ENCODE data around the gene ZNF805.
"Not testable (repeated sequence)": the region's sequence is repeated elsewhere in the genome, so short reads cannot be mapped to it uniquely, and the experiment has no call there.

ZNF805 gene

DNA sequence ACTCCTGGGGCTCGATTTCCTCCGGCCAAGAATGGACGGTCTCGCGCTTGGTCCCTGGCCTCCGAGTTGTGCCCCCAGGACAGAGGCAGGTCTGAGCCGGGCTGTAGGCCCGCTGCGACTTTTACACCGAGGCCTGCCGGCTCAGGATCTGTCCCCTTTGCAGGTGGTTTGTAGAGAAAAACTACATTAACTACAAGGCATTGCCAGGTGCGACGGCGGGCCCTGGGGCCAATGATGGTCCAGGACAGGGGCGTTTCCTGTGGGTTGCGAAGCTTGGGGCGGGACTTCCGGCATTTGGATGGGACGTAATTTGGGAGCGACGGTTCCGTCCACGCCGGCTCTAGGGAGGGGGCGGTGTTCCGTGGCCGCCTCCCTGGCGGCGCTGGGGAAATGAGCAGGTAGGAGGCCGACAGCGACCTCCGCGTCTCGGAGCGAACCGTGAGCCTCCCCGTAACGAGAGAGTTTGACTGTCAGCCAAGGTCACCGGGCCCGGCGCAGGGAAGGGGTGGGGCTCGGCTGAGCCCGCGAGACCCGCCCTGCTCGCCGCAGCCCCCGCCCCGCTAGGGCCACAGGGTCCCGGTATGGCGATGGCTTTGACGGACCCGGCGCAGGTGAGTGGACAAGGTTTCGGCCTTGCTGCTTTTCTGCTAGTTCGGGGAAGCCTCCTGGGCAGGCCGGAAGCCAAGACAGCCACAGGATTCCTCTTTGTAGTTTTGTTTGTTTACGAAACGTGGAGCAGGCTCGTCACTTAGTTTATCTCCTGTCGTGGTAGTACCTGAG lies at the start of gene ZNF805:
Gene ZNF805, plus strand, starts transcription at position 322 of the 780 bp plus-strand sequence. Its CDS starts 260 bp downstream, at position 582.
- DNase-seq (ENCODE audit: low read depth): peak; percentile 80

DNA sequence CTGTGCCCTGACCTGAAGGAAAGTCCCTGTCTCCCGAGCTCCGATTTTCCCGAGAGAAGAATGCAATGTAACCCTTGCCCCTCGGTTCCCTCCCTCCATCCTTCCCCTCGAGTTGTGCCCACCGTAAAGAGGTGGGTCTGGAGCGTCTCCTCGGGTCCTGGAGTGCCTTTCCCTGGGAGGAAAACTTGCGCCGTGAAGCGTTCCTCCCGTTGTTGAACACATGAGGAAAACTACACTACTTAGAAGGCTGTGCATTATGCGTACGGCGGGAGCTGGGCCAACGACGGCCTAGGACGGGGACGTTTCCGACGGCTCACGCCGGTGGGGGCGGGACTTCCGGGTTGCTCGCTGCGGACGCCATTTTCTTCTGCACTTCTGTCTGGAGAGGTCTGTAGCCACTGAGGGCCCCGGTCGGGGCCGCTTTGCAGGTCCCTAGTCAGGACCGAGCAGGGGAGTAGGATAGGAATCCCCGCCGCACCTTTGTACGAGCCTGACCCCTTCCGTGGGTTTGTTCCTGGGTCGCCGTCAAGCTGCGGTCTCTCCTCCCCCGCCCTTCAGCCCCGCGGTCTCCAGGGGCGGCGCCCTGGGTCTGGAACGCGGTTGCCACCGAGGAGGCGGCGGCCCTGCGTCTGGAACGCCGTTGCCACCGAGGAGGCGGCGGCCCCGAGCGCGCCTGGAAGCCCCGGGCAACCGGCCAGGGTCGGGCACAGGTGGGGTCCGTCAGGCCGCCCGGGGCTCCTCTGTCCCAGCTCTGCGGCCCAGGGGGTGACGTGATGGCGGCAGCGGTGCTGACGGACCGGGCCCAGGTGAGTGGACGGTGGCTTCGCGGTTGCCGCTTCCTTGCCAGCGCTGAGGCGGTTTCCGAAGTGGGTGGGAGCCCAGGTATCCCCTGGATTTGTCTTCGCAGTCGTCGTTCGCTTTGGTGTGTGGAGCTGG lies 49.0 kb upstream of the ZNF805 start, which contains the start of gene ZNF264:
Gene ZNF264, plus strand, starts transcription at position 360 of the 936 bp plus-strand sequence. Its CDS starts 414 bp downstream, at position 774.
- DNase-seq (ENCODE audit: low read depth): peak; percentile 71

DNA sequence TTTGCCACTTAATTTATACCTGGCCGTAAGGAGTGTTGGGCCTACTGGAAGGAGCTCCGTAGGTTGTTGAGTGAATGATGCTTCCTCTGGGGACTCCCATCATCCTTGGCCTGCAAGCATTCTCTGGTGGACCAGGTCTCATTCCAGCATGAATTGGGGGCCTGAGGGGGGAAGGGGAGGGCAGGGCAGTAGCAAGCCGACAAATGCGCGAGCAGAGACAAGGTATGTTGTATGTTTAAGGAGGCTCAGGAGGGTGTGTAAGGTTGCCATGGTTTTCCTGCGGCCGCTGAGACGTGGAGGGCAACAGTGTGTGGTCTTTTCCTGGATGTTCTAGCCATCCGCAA lies 48.4 kb upstream of the ZNF805 start:
- no peak for DNase-seq (ENCODE audit: low read depth)

DNA sequence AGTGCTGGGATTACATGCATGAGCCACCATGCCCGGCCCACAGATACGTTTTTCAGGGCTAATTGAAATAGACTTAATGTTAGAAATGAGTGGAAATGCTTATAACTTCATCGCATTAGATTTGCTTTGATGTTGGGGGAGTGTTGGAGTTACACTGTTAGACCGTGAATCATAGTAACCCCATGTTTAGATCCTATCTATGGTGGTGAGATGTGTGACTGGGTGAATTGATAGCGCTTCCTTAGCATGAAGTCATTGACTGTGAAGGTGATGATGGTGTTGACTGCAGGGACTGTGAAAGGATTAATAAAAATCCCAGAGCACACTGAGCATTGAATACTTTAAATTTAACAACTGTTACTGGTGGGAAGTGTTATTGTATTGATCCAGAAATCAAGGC lies 47.4 kb upstream of the ZNF805 start:
- DNase-seq (ENCODE audit: low read depth): no peak

DNA sequence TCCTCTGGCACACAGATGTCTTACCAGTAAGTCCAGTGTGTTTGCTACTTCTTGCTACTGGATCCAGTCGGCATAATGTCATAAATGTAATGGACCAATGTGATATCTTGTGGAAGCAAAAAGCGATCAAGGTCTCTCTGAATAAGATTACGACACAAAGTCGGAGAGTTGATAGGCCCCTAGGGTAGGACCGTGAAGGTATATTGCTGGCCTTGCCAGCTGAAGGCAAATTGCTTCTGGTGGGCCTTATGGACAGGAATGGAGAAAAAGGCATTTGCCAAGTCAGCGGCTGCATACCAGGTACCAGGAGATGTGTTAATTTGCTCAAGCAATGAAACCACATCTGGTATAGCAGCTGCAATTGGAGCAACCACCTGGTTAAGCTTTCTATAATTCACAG lies 42.6 kb upstream of the ZNF805 start:
- not testable (repeated sequence) for DNase-seq (ENCODE audit: low read depth)

DNA sequence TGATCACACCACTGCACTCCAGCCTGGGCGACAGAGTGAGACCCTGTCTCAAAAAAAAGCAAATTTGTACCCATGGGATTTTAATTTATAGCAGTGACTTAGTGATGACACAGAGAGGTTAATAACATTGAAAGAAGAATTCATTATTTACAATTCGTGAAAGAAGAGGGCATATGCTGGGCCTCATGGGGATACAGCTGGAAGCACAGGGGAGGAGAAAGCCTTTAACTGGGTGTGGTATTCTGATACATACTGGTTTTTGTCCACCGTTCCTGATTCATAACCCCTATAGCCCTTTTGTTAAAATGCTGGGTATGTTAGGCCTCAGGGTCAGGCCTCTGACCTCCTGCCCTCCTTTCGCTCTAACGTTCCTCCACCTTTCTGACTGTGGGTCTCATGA lies 38.3 kb upstream of the ZNF805 start:
- no peak for DNase-seq (ENCODE audit: low read depth)

DNA sequence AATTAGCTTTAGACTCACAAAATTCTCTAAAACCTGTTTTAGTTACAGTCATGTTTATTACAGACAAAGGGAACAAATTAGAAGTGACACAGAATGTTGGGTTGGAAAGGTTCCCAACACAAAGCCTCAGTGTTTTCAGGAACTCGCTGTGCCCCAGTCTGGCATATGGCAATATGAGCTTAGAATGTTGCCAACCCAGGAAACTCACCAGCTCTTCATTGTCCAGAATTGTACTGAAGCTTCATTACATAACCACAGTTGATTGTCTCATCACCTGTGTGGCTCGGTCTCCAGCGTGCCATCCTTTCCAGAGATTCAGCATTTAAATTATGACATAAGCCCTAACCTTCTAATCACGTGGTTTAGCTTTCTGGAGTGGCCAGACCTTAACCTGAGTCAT lies 30.1 kb upstream of the ZNF805 start:
- no peak for DNase-seq (ENCODE audit: low read depth)

DNA sequence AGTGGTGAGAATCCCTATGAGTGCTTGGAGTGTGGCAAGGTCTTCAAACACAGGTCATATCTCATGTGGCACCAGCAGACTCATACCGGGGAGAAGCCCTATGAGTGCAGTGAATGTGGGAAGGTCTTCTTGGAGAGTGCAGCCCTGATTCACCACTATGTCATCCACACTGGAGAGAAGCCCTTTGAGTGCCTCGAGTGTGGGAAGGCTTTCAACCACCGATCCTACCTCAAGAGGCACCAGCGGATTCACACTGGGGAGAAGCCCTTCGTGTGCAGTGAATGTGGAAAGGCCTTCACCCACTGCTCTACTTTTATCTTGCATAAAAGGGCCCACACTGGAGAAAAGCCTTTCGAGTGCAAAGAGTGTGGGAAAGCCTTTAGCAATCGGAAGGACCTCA lies 28.3 kb upstream of the ZNF805 start:
- DNase-seq (ENCODE audit: low read depth): no peak

DNA sequence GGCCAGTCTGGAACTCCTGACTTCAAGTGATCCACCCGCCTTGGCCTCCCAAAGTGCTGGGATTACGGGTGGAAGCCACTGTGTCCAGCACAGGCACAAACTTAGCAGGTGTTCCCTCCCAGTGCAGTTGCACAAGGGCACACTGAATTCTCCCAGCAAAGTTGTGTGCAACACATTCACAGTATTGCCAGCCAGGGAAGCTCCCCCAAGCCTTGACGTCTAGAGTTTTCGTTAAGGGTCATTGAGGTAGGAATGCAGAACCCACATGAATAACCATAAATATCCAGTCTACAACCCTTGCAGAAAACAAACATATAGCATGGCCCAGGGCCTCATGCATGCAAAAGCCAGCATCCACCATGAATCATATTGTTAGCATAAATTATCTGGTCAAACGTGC lies 12.9 kb upstream of the ZNF805 start:
- no peak for DNase-seq (ENCODE audit: low read depth)

DNA sequence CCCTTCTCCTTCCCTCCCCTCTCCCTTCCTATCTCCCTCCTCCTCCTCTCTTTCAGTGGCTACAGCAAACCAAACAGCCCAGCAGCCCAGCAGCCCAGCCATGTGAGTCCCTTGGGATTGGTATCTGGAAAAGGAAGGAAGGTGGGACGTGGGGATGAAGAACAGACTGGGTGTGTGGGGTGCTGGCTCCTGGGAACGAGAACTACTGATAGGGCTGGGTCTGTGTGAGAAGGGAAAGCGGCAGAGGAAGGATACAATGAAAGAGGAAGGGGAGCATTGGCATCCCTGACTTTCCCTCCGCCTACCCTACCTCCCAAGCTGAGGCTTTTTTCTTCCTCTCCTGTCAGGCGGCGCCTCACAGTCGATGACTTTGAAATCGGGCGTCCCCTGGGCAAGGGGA lies 8.7 kb upstream of the ZNF805 start:
- DNase-seq (ENCODE audit: low read depth): no peak

DNA sequence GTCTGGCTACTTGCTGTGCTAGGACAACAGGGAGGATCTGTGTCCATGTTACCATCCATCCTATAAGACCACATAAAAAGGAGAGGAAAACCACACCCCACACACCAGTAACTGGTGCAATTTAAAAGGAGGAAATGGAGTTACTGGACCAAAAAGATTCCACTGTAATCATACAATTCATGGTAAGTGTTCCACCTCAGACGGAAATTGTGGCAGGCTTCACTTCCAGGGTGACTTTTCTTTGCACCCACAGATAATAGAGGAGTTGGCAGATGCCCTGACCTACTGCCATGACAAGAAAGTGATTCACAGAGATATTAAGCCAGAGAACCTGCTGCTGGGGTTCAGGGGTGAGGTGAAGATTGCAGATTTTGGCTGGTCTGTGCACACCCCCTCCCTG lies 7.2 kb upstream of the ZNF805 start:
- no peak for DNase-seq (ENCODE audit: low read depth)

DNA sequence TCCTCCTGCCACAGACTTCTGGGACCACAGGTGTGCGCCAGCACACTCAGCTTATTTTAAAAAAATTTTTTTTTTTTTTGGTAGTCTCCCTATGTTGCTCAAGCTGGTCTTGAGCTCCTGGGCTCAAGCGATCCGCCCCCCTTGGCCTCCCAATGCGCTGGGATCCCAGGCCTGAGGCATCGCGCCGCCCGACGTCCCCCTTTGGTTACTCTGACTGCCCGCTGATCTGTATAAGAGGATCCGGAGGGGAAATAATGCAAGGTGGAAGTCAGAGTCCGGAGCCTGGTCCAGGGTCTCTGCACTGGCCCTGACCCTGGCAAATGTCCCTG lies 486 bp upstream of the ZNF805 start:
- no peak for DNase-seq (ENCODE audit: low read depth)

DNA sequence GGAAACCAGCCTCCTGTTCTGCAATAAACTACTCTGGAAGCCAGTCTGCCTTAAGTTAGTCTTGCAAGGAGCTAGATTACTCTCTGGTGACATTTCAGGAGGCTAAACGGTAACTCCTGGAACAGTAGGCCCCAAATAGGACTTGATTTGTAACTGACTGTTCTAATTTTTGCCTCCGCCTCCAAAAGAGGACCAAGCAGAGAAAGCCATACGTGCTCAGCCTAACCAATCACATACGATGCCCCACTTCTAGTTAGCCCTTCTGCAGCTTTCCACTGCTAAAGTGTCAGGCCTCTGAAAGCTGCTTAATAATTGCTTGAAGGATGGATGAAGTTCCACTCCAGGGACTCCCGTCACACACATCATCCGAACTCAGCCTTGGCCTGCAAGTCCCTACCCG lies 744 bp downstream of the ZNF805 start:
- DNase-seq (ENCODE audit: low read depth): no peak

DNA sequence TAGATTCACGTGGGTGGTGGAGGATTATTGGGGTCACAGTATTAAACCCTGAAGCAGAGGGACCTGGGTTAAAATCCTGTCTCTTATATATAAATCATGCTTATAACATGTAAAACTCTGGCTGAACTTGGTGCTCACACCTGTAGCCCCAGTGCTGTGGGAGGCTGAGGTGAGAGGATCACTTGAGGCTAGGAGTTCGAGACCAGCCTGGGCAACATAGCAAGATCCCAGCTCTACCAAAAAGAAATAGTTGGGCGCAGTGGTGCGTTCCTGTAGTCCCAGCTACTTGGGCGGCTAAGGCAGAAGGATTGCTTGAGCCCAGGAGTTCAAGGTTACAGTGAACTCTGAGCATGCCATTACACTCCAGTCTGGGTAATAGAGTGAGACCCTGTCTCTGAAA lies 2.4 kb downstream of the ZNF805 start:
- DNase-seq (ENCODE audit: low read depth): no peak

DNA sequence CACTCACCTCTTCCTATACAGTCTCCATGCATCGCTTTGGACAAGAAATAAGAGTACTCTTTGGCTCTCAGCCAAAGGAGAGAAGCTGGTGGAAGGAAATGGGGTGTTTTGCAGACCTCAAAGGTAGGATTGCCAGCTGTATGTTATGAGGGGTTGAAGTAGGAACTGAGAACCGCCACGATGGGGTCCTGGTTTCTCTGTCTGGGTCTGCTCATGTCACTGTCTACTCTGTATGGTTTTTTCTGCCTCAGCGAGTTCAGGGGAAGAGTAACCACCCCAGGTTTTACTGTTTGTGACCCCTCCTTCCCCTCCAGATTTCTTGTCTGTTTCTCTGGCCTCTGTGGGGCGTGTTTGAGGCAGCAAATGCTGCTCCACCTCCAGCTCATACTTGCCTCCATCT lies 4.1 kb downstream of the ZNF805 start:
- DNase-seq (ENCODE audit: low read depth): no peak

DNA sequence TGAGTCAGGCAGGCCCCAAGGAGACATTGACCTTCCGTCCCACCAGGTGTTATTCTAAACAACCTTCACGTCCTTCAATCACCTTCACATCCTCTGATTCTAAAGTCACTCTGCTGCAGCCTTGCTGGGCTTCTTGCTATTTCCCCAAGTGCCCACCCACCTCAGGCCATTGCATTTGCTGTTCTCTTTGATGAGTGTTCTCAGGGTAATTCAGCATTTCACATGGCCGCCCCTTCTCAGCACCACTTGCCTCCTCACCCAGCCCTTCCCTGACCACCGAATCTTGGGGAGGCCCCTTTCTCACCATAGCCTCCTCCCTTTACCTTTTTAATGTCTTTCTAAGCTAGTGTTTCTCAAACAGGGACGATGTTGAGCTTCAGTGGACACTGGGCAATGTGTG lies 4.6 kb downstream of the ZNF805 start:
- DNase-seq (ENCODE audit: low read depth): no peak

DNA sequence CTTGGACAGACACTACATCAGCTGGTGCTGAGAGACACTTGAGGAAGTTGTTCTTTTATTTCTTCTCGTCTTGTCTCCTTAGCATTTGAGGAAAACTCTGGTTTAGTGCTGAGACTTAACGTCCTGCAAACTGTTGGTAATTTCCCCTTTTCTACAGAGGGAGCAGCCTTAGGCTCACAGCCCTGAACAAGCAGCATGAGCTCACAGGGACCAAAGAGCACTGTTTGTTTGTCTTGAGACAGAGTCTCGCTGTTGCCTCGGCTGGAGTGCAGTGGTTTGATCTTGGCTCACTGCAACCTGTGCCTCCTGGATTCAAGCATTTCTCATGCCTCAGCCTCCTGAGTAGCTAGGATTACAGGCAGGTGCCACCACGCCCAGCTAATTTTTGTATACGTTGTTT lies 5.5 kb downstream of the ZNF805 start:
- no peak for DNase-seq (ENCODE audit: low read depth)

DNA sequence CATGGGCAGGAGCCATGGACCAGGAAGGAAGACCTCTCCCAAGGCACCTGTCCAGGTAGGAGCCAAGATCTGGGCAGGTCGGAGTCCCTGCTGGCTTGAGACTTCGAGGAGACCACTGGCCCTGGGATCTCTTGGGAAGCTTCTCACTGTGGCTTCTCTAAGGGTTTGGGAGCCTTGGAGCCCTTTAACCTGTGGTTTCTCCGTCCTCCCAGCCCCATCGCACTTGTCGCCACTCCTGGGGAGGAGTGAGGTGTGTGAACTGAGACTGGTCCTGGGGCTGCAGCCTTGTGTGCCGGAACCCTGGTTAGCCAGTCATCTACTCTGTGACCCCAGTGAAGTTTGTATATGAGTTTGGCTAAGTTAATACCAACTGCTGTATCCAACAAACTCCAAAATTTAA lies 8.2 kb downstream of the ZNF805 start:
- no peak for DNase-seq (ENCODE audit: low read depth)

DNA sequence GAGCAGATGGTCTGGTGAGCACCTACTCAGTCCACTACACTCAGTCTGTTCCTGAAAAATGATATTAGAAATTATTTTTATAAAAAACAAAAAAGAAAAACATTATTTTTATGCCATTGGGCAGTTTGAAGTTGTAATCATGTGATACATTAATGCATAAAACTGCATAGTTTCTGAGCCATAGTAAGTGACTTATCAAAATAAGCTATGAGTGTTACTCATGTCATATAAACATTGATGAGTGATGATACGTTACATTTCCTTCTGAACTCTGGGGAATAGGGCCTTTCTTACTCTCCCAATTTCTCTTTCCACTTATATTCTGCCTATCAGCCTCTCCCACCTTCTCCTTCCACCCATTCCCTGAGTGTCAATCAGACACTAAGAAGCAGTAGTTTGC lies 8.9 kb downstream of the ZNF805 start:
- no peak for DNase-seq (ENCODE audit: low read depth)

DNA sequence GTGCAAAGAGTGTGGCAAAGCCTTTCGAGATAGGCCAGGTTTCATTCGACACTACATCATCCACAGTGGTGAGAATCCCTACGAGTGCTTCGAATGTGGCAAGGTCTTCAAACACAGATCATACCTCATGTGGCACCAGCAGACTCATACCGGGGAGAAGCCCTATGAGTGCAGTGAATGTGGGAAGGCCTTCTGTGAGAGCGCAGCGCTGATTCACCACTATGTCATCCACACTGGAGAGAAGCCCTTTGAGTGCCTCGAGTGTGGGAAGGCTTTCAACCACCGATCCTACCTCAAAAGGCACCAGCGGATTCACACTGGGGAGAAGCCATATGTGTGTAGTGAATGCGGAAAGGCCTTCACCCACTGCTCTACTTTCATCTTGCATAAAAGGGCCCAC lies 13.3 kb downstream of the ZNF805 start:
- not testable (repeated sequence) for DNase-seq (ENCODE audit: low read depth)

DNA sequence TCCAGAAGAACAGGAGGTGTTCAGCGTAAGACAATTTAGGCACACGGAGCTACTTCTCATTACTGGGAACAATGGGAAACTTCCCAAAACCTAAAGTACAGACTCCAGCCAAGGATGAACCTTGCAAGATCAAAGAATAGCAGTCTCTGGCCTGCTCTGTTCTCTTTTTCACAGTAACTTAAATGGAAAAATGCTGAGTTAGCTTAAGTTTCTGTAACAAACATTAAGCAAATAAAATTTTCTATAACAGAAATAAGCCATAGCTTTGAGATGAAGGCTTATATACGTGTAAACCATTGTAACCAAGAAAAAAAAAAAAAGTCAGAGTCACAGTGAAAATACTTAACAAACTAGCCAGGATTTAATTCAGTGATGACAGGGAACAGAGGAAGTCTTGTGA lies 21.6 kb downstream of the ZNF805 start:
- DNase-seq (ENCODE audit: low read depth): no peak

DNA sequence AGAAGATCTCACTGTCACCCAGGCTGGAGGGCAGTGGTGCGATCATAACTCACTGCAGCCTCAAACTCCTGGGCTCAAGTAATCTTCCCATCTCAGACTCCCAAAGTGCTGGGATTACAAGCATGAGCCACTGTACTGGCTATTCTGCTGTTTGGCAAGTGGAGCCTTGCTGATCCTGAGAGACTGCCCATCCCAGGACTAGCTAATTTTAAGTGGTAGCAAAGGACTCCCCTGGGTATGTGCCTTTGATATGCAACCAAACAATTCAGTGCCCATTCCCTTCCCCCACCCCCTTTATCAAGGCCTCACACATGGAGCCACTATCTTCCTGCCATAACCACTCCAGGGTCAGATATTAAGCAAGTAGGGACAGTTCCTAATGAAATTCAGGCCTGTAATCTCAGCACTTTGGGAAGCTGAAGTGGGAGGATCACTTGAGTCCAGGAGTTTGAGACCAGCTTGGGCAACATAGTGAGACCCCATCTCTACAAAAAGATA lies 22.9 kb downstream of the ZNF805 start:
- DNase-seq (ENCODE audit: low read depth): no peak

DNA sequence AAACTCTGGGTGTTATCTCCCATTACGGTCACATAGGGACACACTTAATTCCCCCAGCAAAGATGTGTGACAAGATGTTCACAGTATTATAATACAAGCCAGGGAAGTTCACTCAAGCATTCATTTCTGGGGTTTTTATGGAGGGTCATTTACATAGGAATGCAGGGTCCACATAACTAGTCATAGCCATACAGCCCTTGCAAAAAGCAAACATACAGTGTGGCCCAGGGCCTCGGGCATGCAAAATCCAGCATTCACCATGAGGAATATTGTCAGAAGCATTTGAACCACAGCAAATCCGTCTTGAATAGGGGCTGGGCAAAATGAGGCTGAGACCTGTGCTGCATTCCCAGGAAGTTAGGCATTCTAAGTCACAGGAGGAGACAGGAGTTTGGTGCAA lies 26.9 kb downstream of the ZNF805 start:
- no peak for DNase-seq (ENCODE audit: low read depth)
